GM15510 (cell line): ENCODE results near the gene RBMS3.

ENCODE experiments used
- POLR2A ChIP-seq: IDR thresholded peaks from 3 replicates; pipeline ENCODE4 v1.6.1; 2011; ENCODE audit warnings: borderline replicate concordance; ENCODE audit not compliant: insufficient read length; ENCODE audit errors: extremely low read depth

RBMS3 gene

GRCh38 chr3:29581311-29581710 lies 300.4 kb downstream of the RBMS3 start:
- TF ChIP-seq POLR2A: no peak

GRCh38 chr3:29582273-29582672 lies 301.4 kb downstream of the RBMS3 start:
- no peak for TF ChIP-seq POLR2A

- TF ChIP-seq POLR2A: no peak
Observed at GRCh38 chr3:29583861-29584260, 303.0 kb downstream of the RBMS3 start.

GRCh38 chr3:29585368-29585767 lies 304.5 kb downstream of the RBMS3 start:
- TF ChIP-seq POLR2A: no peak

- TF ChIP-seq POLR2A: no peak
Observed at GRCh38 chr3:29587340-29587739, 306.5 kb downstream of the RBMS3 start.

- no peak for TF ChIP-seq POLR2A
Observed at GRCh38 chr3:29590012-29590411, 309.1 kb downstream of the RBMS3 start.

GRCh38 chr3:29590461-29590860 lies 309.6 kb downstream of the RBMS3 start:
- no peak for TF ChIP-seq POLR2A

- TF ChIP-seq POLR2A: no peak
Observed at GRCh38 chr3:29591579-29591978, 310.7 kb downstream of the RBMS3 start.

GRCh38 chr3:29593802-29594201 lies 312.9 kb downstream of the RBMS3 start:
- TF ChIP-seq POLR2A: no peak

GRCh38 chr3:29594261-29594660 lies 313.4 kb downstream of the RBMS3 start:
- no peak for TF ChIP-seq POLR2A

GRCh38 chr3:29597376-29598008 lies 316.6 kb downstream of the RBMS3 start:
- no peak for TF ChIP-seq POLR2A

GRCh38 chr3:29601861-29602585 lies 321.2 kb downstream of the RBMS3 start:
- no peak for TF ChIP-seq POLR2A

- TF ChIP-seq POLR2A: no peak
Observed at GRCh38 chr3:29605845-29606244, 325.0 kb downstream of the RBMS3 start.

- no peak for TF ChIP-seq POLR2A
Observed at GRCh38 chr3:29606416-29606815, 325.5 kb downstream of the RBMS3 start.

- no peak for TF ChIP-seq POLR2A
Observed at GRCh38 chr3:29608414-29609327, 327.8 kb downstream of the RBMS3 start.
